ENCODE data around the gene GAA. TPM values are rescaled to one million over a fixed set of nuclear protein-coding genes. Genes with fewer than 3 reads are reported as not detected.

The GAA gene
- total and polyA plus RNA-seq, 2 of the 4 experiments (the other 2 are of a cell fraction) = 2.2 to 14.8 TPM

- intact Hi-C loops (cut with micrococcal nuclease) = no loop called here
- Histone ChIP-seq H3K9ac (ENCODE audit: low read depth, low read length) (no peak overlapping the region), H3K4me3 (ENCODE audit: insufficient read depth, low read depth, low read length) (no peak overlapping the region), H3K4me2 (ENCODE audit: low read depth, low read length) (no peak overlapping the region), H3K9me1 (ENCODE audit: insufficient read depth, low read length) (peaks cover 4% of the 10 kb centered on the region; the same call in 1 of the 2 replicates), H3K27me3 (ENCODE audit: control insufficient read depth, insufficient read depth, low read length) (0 out of 2 replicates have a peak, but pooled peaks cover 2% of the 10 kb centered on the region), H3K18ac (ENCODE audit: low read depth, low read length) (no peak overlapping the region), H2BK15ac (ENCODE audit: low read depth, low read length) (no peak overlapping the region), H3K56ac (ENCODE audit: extremely low read depth, insufficient read depth, low read length) (no peak overlapping the region), H3K23ac (ENCODE audit: low read depth, low read length) (no peak overlapping the region), H2BK20ac (ENCODE audit: low read depth, low read length) (no peak overlapping the region), H3K27ac (ENCODE audit: insufficient read depth, low read length) (no peak overlapping the region), H2AK5ac (ENCODE audit: low read depth, low read length) (no peak overlapping the region), H2BK5ac (ENCODE audit: low read depth, low read length, poor library complexity, severe bottlenecking) (no peak overlapping the region), H2AK9ac (replicated peaks; ENCODE audit: low read depth, low read length, poor library complexity) (no peak overlapping the region), H3K79me1 (ENCODE audit: low read depth in 1 of 2, low read length in 2 of 2) (no peaks in the 10 kb centered on the region), H3K4me1 (ENCODE audit: control insufficient read depth, insufficient read depth, low read length) (peaks cover 6% of the 10 kb centered on the region), H2AFZ (replicated peaks; ENCODE audit: low read length, poor library complexity) (no peak overlapping the region), H4K91ac (ENCODE audit: insufficient read depth, low read depth, low read length) (no peak overlapping the region), H3K9me3 (ENCODE audit: control insufficient read depth, insufficient read depth, low read length) (no peaks in the 10 kb centered on the region), H4K8ac (ENCODE audit: low read depth in 2 of 2, low read length in 2 of 2) (no peak overlapping the region), H3K4ac (ENCODE audit: low read depth, low read length) (no peak overlapping the region), H3K14ac (replicated peaks; ENCODE audit: low read depth, low read length) (no peak overlapping the region), H2BK120ac (ENCODE audit: low read depth, low read length) (no peak overlapping the region), H4K20me1 (ENCODE audit: insufficient read depth, low read length) (no peaks in the 10 kb centered on the region), H4K5ac (ENCODE audit: low read depth, low read length) (no peak overlapping the region), H3K36me3 (ENCODE audit: control insufficient read depth, insufficient read depth, low read length) (peaks cover 11% of the 10 kb centered on the region)
- TF ChIP-seq NFE2L2 (IDR thresholded peaks at IDR 0.05; ENCODE audit: low read depth, low read length) = no peak
- TF ChIP-seq CHD1 (IDR thresholded peaks at IDR 0.05; ENCODE audit: low read depth, low read length) = no peak
- TF ChIP-seq SMC3 (IDR thresholded peaks at IDR 0.05; ENCODE audit: low read depth, low read length) = no peak
- no peak for TF ChIP-seq BHLHE40 (IDR thresholded peaks at IDR 0.05; ENCODE audit: low read depth, low read length)
- no peak for TF ChIP-seq POLR2A (IDR thresholded peaks at IDR 0.05; ENCODE audit: low read depth, low read length)
- no peak for TF ChIP-seq MAZ (IDR thresholded peaks at IDR 0.05; ENCODE audit: borderline replicate concordance, low read depth, low read length)
- TF ChIP-seq MAFK (IDR thresholded peaks at IDR 0.05; ENCODE audit: low read depth, low read length) = no peak
- in situ Hi-C loops (cut with MboI; ENCODE audit: low sequenced_read_pairs) = no loop called here
- POLR2A ChIA-PET (ENCODE audit: unreplicated experiment) = no interaction called here
- no peak for ATAC-seq (ENCODE audit: low read depth)
- no TSS peak for BruUV-seq (replicated peaks)
- dilution Hi-C loops (cut with HindIII; ENCODE audit: low sequenced_read_pairs, unreplicated experiment) = no loop called here
- no peak for DNase-seq
- CTCF ChIA-PET = interaction anchor here (1.2 kb wide), 1 partner anchor 46 kb away, joined by 3 read pairs; no protein-coding TSS in a partner anchor
- 40% methylated on average over 1 of the region's 4 CpGs; no CpG with 5 or more reads in 1 of the 2 experiments for WGBS, 2 experiments (ENCODE audit: extremely low coverage in 2 of 2, insufficient read length in 1 of 2)
These were observed 27.7 kb downstream of the GAA start for GRCh38 chr17:80129006-80129565.
